ENCODE data around the gene POLD3.

POLD3 gene

GRCh38 chr11:74592441-74593362 lies at the start of gene POLD3:
TSS of gene POLD3 (plus strand) at chr11:74592582. CDS start at chr11:74592659, 77 bp downstream.
- peak; percentile 94 for DNase-seq

GRCh38 chr11:74543991-74544390 lies 48.4 kb upstream of the POLD3 start:
- DNase-seq, result no peak

- no peak for DNase-seq
These were observed 45.6 kb upstream of the POLD3 start for GRCh38 chr11:74546752-74547151.

DNA sequence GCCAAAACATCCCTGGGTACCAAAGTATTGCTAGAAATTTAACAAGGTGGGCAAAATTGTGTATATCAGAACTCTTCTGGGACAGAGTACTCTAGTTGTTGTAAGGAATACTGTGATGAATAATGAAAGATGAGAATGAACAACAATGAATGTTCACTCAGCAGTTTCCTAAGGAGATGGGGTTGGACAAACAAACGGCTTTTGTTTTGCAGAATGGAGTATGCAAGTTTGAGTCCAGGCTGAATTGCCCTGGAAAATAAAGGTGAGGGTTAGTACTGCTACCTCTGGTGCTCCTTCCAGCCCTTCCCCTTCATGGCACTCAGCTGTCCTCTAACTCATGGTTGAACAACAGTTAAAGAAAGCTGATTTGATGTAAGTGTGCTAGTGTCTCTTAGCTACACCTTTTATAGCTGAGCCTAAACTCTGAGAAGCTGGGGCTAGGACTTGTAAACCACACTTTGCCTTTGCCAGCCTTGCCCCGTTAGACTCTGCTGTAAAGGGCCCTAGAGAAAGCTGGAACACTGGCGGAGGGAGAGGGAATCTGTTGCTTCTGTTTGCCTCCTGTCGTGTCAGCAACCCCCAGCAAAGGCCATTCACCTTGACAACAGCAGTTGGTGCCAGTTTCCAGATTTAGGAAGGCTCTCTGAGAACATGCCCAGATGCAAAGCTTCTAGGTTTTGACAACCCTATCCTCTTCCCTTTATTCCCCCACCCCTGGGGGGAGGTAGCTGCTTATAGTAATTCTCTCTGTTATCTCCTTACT lies 41.2 kb upstream of the POLD3 start:
- no peak for DNase-seq

GRCh38 chr11:74551754-74552145 lies 40.6 kb upstream of the POLD3 start:
- no peak for DNase-seq

GRCh38 chr11:74557526-74557925 lies 34.9 kb upstream of the POLD3 start:
- DNase-seq, result no peak

DNA sequence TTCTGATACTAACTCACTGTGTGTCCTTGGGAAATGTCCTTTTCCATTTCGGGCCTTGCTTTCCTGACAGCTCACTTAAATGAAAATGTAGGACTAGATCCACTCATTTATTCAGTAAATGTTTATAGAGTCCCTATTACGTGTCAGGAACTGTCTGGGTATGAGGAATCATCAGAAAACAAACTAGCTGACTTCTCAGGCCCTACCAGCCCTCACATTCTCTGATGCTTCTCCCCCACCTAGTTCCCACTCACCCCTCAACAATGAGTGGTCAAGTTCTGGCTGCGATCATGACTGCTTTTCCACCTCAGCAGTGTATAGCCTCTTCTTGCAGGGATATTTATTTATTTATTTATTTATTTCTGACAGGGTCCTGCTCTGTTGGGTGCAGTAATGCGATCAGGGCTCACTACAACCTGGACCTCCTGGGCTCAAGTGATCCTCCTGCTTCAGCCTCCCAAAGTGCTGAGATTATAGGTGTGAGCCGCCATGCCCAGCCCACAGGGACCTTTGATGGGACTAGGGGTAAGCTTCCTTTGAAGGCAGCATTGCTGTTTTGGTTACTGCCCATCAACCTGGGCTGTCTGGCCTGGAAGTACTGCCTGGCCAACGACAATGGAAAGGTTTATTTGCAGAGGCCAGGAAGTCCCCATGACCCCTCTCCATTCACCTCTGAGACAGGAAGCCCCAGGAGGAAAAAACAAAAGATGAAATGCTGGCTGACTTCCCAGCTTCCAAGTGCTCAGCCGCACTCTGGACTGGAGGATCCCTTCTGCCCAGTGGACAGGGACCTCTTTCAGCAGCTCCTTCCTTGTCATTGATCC lies 33.1 kb upstream of the POLD3 start:
- peak; percentile 23 for DNase-seq

GRCh38 chr11:74559934-74560309 lies 32.5 kb upstream of the POLD3 start:
- DNase-seq, result no peak

- DNase-seq, result no peak
These were observed 26.0 kb upstream of the POLD3 start for GRCh38 chr11:74566146-74566960.

DNA sequence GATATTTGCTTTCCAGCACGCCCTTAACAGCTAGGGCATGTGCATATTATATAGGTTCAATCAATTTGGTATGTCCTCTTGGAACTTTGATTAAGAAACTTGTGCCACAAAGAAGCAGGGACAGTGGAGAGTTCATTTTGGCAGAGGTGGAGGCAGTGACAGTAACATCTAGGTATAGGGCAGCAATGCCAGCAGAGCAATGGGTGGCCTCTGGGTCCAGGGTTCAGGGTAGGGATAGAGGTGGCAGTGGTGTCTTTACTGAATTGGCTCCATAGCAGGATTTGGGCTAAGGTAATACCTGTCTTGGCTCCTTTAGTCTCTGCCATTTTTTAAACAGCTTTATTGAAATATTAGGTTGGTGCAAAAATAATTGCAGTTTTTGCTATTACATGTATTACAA lies 24.4 kb upstream of the POLD3 start:
- DNase-seq, result no peak

DNA sequence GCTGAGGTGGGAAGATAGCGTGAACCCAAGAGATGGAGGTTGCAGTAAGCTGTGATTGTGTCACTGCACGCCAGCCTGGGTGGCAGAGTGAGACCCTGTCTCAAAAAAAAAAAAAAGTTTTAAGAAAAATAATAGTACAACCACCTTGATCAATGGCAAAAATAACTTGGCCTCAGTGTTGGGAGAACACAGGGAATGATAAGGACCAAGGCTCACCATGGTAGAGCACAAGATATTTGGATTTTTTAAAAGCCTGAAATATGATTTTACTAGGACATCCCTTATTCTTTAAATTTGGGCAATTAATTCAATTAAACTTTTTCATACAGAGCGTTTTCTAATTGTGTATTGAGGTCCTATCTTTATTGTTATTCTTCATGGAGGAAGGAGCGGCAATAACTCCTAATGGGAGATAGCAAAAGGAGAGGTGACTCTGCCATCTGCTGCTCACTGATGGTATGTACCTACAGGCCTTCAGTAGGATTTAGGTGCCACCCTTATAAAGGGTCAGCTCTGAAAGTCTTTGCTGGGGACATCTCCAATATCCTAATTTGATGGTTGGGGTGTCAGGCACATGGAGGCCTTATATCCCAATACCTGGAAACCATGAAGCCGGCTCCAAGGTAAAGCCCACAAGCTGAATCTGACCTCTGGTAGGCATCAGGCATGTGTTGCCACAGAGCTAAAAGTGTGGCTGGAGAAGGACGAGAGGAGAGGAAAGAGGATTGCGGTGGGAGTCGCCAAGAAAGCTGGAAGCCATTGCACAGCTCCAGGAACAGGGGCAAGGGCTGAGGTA lies 21.9 kb upstream of the POLD3 start:
- DNase-seq, result peak; percentile 58

GRCh38 chr11:74571062-74571399 lies 21.4 kb upstream of the POLD3 start:
- DNase-seq, result no peak

- DNase-seq, result no peak
These were observed 20.0 kb upstream of the POLD3 start for GRCh38 chr11:74572349-74572748.

DNA sequence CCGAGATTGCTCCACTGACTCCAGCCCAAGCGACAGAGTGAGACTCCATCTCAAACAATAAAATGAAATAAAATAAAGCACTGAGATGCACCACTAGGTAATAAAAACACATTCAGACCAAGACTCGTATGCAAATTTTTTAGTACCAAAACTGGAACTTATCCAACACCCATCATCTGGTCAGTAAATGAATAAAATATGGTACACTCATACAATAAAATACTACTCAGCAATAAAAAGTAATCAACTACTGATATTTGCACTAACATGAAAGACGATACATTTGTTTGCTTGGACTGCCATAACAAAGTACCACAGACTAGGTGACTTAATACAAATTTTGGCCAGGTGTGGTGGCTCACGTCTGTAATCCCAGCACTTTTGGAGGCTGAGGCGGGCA lies 17.8 kb upstream of the POLD3 start:
- DNase-seq, result no peak

DNA sequence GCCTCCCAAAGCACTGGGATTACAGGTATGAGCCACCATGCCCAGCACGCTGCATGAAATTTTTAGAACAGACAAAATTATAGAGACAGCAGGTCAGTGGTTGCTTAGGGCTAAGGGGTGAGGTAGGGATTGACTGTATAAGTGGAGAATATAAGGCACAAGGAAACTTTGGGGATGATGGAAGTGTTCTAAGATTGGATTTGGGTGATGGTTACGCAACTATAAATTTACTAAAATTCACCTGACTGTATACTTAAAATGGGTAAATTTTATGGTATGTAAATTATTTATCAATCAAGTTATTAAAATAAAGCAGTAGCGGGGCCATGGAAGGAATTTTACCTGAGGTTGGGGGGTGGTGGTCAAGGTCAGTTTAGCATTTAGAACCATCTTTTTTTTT lies 16.4 kb upstream of the POLD3 start:
- no peak for DNase-seq

- DNase-seq, result no peak
These were observed 15.2 kb upstream of the POLD3 start for GRCh38 chr11:74577181-74577580.

DNA sequence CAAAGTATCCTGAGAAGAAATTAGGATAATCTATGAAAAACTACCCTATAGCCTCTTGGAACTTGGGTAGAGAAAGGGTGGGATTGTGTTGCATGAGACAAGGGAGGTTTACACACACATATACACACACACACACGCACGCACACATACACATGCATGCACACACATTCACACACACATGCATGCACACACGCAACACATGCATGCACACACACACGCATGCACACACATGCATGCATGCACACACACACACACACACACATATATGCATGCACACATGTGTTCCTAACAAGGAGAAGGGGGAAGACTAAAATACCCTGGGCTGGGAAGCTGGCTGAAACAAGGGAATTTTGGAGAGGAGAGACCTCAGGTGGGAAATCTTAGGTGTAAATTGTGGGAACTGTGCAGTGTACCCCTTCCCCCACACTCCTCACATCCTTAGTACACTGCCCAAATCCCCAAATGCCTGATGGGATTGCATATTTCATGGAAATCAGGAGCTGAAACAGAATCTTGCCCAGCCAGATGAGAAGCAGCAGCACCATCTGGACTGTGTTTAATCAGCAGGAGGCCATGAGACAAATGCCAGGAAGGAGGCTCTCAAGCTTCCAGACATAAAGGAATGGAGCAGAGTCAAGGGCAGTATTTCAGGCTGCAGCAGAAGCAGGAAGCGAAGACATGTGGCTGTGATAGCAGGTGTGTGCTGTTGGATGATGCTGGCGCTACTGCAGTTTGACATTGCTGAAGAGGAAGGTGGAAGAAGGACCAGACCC lies 14.6 kb upstream of the POLD3 start:
- peak; percentile 61 for DNase-seq

GRCh38 chr11:74579577-74580270 lies 12.7 kb upstream of the POLD3 start:
- DNase-seq, result peak; percentile 22

DNA sequence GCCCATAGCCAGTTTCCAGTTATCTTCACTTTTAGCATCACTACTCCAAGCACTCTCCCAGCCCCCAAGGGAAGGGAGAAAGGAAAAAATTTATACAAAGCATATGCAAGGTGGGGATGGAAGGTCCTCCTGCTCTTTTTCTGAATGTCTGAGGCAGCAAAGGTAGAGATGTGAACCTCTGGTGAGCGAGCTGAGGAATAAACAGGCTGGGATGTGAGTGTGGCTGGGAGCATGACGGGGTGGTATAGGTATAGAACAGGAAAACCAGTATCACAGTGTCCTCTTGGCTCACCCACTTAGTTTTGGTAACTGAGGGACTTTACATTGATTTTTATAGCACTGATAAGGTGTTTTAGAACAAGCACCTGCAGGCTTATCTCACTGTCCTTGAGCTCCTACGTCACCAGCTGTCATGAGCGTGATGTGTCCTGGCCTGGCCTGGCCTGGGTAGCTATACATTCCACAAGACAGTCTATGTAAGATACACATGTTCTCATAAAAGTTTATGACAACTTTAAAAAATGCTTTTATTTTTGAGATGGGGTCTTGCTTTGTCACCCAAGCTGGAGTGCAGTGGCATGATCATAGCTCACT lies 10.3 kb upstream of the POLD3 start:
- DNase-seq, result no peak
